NCI-H2196 treated with DMSO at 0.1 percent for 48 hours (cell line): ENCODE data around the gene KCNJ6.
A peak's percentile ranks its signal among the peaks of the same experiment; 100 is the strongest.
"Not testable (repeated sequence)": the region's sequence is repeated elsewhere in the genome, so short reads cannot be mapped to it uniquely, and the experiment has no call there.

Experiments
- DNase-seq: peaks from one replicate; lab custom pipeline; 2025; ENCODE audit not compliant: unreplicated experiment; lab: John Stamatoyannopoulos, UW

KCNJ6 gene, protein sequence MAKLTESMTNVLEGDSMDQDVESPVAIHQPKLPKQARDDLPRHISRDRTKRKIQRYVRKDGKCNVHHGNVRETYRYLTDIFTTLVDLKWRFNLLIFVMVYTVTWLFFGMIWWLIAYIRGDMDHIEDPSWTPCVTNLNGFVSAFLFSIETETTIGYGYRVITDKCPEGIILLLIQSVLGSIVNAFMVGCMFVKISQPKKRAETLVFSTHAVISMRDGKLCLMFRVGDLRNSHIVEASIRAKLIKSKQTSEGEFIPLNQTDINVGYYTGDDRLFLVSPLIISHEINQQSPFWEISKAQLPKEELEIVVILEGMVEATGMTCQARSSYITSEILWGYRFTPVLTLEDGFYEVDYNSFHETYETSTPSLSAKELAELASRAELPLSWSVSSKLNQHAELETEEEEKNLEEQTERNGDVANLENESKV

DNA sequence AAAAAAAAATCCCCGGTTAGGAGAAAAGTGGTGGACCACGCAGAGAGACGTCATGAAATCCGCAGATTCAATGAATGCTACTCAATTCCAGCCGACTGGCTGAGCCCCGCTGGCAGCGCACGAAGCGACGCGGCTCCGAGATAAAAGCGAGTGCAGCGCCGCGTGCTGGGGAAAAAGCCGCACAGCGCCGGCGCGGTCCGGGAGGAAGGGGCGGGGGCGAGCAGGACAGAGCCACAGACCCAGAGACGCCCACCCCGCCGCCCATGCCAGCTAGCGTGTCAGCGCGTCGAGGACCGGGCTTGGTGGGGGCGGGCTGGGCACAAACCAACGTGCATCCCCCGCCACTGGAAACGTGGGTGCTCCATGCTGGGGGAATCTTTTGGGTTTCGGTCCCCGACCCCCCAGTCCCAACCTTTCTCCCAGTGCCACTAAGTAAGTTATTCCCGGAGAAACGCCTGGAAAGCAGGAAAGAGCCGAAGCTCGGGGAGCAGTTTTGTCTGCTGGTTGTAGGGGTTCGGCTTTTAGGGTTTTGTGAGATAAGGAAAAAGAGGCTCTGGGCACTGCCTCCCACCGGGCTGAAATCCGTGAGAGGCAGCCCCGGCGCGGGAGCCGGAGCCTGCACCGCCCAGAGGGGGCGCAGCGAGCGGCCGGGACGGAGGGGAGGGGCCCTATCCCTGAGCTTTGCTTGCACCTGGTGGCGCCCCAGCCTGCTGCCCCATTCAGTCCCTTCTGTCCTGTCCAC, at the start of gene KCNJ6:
Gene KCNJ6 (minus strand): TSS at position 148 of the 742 bp plus-strand sequence. CDS start 75,775 bp downstream, outside the sequence.
- DNase-seq, result peak; percentile 59

DNA sequence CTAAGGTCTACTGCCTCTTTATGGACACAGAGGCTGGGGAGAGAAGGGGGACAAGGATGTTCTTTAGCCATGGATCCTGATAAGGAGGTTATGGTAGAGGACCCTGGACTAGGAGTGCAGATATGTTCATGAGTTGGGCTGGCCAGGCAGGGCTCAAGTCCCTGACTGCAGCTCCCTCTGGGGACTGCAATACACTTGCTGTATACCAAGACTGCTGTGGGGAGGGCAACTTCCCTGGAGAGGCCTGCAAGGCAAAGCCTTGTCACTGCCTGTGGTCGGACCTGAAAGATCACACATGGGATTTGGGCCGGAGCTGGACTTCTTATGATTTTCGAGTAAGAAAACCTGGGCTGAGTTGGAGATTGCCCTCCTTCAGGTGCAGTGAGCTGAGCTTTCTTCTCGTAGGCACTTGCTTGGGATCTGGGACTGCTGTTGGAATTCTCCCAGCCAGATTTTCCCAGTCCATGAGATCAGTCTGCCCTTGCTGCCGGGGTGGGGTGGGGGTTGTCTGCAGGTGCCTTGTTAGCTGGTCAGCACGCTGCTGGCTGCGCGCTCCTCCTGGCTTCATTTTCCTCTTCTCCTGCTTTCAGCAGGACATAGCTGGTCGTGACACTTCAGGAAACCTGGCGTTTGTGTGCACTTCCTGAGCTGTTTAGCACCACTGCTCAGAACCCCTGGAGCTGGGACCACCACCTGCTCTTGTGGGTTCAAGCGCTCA, 49.0 kb upstream of the KCNJ6 start:
- DNase-seq, result no peak

DNA sequence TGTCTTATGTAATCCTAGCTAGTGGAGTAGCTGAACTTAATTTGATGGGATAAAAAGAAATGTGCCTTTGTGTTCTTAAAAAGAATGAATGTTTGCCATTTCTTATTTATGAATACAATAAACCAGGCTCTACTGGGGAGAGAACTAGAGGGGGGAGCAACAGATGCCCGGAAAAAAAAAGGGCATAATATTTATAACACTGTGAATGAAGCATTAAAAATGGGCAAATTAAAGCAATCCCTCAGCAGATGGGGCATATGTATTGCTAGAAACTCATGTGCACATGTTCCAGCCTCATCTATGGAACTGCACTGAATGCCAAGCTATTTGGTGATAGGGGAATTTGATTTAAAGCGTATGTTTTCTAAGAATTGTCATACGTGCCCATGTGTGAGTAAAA, 42.3 kb upstream of the KCNJ6 start:
- DNase-seq, result no peak

DNA sequence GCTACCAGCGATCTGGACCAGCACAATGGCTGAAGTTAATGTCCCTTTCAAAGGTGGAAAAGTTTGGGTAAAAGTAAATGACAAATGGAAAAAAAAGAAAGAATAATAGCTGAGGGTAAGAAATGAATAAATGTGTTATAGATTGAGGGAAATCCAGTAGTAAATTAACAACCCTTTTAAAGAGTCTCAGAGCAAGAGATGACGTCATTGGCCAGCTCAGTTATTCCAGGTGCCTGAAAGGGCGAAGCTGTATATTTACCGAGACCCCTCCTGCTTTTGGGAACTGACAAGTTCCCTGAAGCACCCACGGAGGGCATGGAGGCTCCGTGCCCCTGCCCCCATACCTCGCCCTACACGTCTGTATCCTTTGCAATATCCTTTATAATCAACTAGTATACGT, 40.5 kb upstream of the KCNJ6 start:
- no peak for DNase-seq

DNA sequence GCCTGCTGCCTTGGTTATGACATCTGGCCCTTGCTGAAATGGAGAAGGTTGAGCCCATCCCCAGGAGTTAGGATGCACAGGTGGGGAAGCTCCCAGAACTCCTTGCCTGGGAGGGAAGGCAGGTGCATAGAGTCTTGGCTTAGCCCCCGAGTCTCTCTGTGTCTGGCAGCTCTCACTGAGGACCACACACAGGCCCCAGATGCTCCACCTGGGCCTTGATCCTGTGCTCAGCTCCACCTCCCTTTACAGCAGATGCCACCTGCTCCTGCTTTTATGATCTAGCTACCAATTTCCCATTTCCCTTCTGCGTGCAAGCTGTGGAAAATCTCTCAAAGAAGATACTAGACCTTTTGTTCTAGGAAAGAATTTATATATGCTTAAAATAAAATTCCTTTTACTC, 28.8 kb upstream of the KCNJ6 start:
- DNase-seq, result no peak

DNA sequence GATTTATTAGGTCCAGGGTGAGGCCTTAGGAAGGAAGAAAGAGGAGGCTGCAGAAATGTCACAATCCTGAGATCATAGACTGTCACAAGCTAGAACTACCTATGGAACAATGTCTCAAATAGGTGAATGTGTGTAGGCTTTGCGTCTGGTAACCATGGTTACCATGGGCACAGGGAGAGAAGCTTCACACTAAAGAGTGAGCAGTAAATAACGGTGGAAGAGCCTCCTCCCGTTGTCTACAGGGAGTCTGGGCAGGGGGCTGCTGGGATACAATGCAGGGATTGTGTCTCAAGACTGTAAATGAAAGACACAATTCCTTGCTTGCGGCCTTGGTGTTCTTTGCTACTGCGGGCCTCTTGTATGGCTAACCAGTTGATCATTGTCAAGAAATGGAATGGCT, 28.2 kb upstream of the KCNJ6 start:
- no peak for DNase-seq

DNA sequence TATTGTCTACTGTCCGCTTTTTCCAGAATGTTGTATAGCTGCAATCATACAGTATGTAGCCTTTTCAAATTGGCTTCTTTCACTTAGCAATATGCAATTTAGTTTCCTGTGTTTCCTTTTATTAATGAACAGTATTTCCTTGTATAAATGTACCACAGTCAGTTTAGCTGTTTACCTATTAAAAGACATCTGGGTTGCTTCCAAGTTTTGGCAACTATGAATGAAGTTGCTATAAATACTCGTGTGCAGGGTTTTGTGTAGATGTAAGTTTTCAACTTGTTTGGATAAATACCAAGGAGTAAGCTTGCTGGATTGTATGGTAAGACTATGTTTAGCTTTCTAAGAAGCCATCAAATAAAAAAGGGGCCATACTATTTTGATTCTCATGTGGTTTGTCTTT, 24.4 kb upstream of the KCNJ6 start:
- no peak for DNase-seq

DNA sequence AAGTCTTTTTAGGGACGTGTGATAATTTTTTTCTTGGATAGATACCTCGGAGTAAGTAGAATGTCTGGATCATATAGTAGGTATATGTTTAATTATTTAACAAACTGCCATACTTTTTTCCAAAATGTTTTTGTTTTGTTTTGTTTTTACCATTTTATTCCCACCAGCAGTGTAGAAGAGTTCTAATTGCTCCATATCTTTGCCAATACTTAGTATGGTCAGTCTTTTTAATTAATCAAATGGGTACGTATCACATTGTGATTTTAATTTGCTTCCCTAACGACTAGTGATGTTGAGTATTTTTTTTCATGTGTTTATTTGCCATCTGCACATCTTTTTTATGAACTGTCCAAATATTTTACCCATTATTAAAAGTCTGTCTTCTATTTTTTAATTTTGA, 23.6 kb upstream of the KCNJ6 start:
- no peak for DNase-seq

DNA sequence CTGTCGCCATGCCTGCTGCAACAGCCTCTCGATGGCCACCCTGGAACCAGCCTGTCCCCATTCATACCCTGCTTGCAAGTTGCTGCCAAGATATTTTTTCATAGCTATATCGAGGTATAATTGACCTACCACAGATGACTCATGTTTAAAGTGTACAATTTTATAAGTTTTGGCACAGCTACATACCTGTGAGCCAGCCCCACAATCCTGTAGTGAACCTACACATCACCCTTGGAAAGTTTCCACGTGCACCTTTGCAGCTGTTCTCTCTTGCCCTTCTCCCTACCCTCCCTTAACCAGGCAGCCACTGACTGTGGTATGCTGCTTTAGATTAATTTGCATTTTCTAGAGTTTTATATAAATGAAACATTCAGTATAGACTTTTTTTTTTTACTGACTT, 23.0 kb upstream of the KCNJ6 start:
- peak; percentile 27 for DNase-seq

DNA sequence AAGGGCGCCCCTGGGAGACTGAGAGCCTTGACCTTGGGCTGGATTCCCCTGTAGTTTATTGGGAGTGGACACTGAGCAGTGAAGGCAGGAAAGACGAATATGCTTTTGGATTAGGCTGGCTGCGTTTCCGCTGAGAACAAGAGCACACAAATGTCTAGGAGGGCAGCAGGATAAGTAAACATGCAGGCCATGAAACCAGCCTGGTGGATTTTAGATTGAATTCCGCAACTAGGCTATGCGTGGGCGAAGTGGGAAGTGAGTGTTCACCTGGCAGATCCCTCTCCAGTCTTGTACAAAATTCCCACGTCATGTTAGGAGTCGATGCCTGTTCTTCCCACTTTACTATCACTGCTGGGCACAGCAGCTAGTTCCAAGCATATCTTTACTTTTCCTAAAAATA, 21.4 kb upstream of the KCNJ6 start:
- DNase-seq, result no peak

DNA sequence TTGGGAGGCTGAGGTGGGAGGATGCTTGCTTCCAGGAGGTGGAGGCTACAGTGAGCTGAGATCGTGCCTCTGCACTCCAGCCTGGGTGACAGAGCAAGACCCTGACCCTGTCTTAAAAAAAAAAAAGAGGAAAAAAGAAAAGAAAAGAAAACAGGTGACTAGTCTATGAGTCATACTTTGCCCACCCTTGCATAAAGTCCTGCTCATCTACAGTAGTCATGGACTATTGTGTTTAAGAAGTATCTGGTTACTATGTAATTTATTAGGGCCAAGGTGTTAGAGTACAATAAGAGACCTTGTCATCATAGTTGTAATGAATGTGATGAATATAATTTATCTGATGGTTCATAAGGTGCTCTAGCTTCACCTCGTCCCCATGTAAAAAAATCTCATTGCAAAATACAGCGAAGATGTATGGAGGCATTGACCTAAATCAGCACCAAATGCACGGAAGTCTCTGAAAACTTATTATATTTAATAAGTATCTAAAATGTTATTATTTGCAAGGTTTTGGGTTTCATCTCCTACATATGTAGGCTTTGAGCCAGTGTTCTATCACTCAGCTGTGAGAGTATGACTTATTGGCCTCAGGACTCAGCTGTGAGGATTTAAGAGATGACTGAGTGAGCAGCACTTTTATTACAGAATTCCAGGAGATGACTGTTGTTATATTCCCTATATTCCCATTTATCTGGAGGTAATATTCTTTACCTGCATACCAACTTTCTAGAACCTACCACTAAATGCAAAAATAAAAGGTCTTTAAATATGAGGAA, 19.9 kb upstream of the KCNJ6 start:
- no peak for DNase-seq

DNA sequence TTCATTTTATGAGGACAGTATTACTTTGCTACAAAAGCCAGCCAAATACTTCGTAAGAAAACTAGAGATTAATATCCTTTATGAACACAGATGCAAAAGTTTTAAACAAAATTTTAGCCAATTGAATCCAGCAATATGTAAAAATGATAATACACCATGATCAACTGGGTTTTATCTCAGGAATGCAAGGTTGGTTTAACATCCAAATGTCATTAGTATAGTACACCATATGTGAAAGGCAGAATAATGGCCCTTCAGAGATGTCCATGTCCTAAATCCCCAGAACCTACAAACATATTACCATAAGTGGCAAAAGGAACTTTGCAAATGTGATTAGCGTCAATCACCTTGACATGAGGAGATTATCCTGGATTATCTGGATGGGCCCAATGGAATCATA, 16.7 kb upstream of the KCNJ6 start:
- DNase-seq, result no peak

DNA sequence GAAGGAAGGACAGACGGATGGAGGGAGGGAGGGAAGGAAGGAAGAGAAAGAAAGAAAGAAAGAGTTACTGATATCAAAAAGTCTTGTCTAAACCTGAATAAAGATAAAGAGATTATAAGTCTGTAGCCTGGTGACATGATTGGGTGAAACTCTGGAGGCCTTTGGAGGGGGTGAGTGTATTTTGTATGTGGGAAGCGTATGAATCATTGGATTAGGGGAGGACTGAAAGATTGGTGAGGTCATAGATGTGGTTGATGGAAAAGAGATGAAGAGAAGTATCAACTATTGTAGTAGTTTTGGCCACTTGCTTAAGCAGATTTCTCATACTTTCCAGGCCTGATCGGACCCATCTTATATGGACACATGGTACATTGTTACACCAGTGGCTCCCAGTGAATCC, 11.5 kb upstream of the KCNJ6 start:
- no peak for DNase-seq

DNA sequence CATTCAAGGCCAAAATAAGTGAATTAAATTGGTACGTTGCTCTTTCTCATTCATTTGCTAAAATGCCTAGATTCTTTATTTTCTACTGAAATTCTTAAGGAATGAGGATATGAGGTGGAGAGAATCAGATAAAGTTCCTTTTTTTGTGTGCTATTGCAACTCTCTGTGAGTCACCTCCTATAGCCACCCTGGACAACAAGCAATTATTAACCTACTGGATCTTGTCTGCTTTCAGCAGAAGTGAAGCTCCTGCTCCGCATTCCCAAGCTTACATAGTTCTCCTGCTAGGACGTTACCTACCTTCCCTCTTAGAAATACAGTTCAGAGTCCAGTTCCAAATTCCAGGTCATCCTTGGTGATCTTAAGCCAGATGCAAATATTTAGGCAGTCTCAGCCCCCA, 4.8 kb upstream of the KCNJ6 start:
- no peak for DNase-seq

DNA sequence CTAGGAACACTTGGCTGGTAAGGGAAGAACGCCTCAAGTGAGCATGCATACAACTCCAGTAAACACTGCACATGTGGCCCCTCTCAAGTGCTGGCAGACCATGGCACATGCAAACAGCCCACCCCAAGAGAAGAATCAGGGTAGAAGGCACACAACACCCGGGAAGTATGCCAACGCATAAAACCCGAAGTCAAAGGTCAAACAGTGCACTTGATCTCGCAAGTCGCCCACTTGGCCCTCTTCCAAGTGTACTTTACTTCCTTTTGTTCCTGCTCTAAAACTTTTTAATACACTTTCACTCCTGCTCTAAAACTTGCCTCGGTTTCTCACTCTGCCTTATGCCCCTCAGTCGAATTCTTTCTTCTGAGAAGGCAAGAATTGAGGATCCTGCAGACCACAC, 4.0 kb upstream of the KCNJ6 start:
- DNase-seq, result not testable (repeated sequence)

DNA sequence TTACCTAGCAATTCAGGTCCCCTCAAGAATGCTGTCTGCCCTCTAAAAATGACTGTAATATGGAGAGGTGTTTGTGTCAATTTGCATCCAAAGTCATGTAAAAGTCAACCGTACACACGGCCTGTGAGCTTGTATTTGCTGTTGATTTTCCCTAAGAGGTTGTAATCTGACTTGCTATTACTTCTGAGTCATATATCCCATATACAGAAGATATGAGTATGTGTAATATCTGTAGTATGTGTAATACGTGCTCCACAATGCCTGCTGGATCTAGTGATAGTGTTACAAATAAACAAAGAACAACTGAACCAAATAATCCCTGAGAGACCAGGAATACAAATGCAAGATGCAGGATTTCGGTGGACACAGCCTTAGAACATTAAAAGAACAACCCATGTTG, 1.4 kb upstream of the KCNJ6 start:
- no peak for DNase-seq

DNA sequence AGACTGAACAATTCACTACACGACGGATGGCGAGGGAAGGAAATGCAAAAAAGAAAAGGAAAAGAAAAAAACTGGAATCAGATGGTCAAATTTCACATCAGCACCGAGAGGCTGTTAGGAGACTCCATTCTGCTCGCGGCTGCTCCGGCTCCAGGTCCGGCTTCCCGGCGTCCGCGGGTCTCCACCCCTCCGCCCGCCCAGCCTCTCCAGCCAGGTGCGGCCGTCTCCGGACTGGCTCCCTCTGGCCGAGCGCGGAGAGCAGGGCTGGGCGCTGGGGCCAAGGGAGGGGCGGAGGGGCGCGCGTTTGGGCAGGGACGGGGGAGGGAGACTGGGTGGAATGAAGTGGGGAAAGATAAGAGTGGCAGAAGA, 332 bp downstream of the KCNJ6 start:
- peak; percentile 53 for DNase-seq

DNA sequence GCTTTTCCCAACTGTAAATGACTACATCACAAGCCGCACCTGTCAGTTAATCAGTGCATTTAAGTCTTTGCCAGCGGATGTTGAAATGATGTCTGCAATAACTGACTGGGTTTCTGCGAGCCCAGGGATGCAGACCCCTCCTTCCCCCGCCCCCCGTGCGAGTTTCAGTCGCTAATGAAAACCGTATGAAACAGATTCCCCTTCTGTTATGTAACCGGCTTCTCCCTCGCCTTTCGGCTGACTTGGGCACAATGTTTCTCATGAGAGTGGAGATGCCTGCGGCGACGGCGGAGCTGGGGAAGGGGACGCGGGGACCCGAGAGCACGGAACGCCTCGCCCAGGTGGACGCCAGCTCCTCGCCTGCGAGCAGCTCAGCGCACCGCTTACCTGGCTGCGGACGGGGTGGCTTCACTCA, 753 bp downstream of the KCNJ6 start:
- no peak for DNase-seq

DNA sequence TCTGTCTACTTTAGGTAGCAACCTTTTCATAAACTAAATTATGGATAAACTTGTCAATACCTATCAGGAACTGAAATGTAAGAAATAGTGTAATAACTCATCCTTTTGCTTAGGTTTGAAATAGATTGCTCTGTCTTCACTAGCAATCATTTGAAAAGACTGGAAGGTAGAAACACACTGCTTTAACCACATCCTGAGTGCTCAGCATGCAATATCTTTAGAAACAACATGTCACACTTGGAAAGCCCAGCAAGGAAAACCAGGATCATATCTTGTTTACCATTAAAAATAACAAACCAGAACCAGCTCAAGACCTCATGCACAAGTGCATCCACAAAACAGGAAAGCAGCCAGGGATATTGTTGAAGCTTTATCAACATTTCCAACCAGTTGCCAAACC, 3.6 kb downstream of the KCNJ6 start:
- no peak for DNase-seq

DNA sequence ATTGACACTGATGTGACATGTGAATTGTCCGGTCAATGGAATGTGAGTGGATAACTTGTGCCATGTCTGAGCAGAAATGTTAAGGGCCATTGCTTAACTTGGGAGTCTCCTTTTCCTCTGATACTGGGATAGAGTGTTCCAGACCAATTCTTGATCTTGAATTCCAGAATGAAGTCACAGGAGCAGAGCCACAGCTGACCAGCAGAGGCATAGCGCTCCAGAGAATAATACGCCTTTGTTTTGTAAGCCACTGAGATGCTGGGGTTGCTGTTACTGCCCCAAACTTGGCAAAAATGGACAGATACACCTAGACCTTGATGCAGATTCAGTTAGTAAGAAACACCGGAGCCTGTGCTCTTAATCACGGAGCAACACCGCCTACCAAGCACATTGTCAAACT, 6.3 kb downstream of the KCNJ6 start:
- no peak for DNase-seq

DNA sequence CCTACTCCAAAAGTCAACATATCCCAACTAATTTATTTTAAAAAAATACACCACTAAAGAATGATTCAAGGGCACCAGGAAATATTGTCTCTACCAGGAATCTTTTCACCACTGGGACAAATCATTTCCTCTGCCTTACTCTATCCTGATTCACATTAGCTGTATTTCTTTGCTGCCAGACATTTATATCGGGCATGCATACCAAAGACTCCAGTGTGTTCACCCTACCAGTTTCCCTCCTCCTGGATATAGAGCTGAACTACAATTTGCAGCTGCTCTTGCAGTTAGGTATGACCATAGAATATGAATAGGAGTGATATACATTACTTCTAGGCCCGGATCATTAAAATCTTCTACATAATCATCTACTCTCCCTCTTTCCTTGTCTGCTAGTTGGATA, 7.6 kb downstream of the KCNJ6 start:
- DNase-seq, result no peak
